Pulmonary artery endothelial cell (primary cell): Measurements from ENCODE around the gene TRIM49C. TPM values are rescaled to one million over a fixed set of nuclear protein-coding genes. Genes with fewer than 3 reads are reported as not detected.
"Not testable (repeated sequence)": the region's sequence is repeated elsewhere in the genome, so short reads cannot be mapped to it uniquely, and the experiment has no call there.

Experiments used
- DNase-seq: peaks from one replicate; pipeline ENCODE4 v3.0.0-alpha.2; 2011; ENCODE audit warnings: low read depth, low spot score
- total RNA-seq: library from RNA; depleted of rRNA; stranded (reverse); fragments of >200 nt; gene quantifications from 2 replicates; pipeline ENCODE4 v1.2.3, GENCODE V29; 2014

Gene TRIM49C, protein sequence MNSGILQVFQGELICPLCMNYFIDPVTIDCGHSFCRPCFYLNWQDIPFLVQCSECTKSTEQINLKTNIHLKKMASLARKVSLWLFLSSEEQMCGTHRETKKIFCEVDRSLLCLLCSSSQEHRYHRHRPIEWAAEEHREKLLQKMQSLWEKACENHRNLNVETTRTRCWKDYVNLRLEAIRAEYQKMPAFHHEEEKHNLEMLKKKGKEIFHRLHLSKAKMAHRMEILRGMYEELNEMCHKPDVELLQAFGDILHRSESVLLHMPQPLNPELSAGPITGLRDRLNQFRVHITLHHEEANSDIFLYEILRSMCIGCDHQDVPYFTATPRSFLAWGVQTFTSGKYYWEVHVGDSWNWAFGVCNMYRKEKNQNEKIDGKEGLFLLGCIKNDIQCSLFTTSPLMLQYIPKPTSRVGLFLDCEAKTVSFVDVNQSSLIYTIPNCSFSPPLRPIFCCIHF
- total RNA-seq, result not detected in 2 replicates

GRCh38 chr11:90030806-90031205 is at the start of gene TRIM49C:
TRIM49C (plus strand) TSS chr11:90031106; CDS start chr11:90035212, 4,106 bp downstream.
- DNase-seq, result not testable (repeated sequence)

- not testable (repeated sequence) for DNase-seq
These were observed 6.7 kb upstream of the TRIM49C start for GRCh38 chr11:90024184-90024583.

DNA sequence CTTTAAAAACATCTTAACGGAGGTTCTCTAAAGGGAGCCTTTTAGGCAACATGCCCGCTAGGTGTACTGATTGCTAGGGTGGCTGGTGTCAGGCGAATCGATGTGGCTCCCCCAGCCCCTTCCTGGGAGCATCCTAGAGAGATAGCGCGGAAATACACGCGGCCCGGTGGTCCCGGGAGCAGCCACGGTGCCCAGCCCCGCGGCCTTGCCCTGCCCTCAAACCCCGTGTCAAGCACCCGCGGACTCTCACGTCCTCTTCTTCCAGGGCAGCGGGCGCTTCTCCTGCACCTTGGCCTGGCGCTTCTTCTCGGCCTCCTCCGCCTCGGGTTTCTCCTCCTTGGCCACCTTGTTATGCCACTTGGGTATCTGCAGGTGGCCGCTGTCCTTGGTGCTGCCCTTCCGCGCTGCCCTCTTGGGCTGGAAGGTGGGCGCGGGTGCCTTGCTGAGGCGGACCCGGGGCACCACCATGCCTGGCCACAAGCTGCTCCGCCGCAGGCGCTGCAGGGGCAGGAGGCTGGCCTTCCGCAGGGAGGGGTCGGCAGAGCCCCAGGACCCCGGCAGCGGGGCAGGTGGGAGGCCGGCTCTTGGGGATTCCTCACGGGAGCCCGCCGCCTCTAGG is 20.8 kb downstream of the TRIM49C start:
- DNase-seq, result not testable (repeated sequence)

DNA sequence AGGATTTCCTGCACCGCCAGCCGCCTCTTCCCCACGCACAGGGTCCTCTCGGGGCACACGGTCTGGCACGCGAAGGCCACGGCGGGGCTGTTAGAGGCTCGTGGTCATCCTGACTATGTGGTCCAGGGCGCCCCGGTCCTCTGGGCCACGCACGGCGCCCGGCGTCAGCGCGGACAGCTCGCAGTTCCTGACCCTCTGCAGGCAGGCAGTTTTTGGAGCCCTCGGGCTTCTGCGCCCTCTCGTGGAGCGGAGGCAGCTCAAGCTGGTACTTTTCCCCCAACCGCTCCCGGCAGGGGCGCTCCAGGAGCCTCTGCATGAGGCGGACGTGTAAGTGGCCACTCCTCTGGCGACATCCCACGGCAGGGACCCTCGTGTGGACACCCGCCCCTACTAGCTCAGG is 21.4 kb downstream of the TRIM49C start:
- not testable (repeated sequence) for DNase-seq

DNA sequence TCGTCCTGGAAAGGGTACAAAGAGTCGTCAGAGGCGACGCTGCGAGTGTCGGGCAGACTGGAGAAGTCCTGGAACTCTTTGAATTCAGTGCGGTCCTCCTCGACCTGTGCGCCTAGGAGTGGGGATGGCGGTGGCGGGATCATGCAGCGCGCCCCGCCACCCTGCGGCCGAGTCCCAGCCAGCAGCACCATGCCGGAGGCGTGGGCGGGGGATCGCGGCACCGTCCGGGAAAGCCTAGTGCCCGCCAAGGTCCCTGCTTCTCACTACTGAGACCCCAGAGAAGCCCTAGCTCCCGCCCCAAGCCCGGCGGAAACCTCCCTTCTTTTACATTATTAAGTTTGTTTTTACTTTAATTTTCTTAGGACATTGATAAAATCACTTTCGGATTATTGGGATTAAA is 22.6 kb downstream of the TRIM49C start:
- not testable (repeated sequence) for DNase-seq

DNA sequence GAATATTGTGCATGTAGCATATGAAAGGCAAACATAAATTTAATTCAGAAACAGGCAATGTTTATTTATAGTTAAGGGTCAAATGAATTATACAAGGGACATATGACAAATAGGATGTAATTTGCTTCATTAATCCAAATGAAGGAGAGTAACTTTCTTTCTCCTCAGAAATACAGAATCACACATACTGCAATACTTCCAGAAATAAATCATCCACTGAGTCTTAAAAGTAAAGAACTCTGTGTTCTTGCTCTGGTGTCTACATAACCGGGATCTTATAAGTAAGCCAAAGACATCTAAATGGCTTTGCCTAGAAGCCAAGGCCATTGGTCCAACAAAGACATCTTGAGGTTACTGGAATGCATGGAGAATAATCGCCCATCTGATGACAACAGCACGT is 54.7 kb downstream of the TRIM49C start, which contains the start of gene UBTFL1:
Gene UBTFL1, plus strand, starts transcription at position 301 of the 400 bp plus-strand sequence. Its CDS starts 0 bp downstream, at position 301.
- DNase-seq, result not testable (repeated sequence)

DNA sequence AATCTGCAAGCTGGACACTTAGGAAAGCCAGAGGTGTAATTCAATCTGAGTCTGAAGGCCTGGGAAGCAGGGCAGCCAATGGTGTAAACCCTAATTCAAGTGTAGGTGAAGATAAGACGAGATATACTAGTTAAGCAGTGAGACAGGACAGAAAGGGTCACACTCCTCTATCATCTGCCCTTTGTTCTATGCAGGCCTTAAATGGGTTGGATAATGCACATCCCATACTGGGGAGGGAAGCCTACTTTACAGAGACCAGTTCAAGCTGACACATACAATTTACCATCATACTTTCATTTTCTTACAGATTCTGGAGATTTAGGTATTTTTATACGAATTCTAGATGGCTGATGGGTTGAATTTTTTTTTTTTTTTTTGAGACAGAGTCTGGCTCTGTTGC is 57.8 kb downstream of the TRIM49C start:
- DNase-seq, result not testable (repeated sequence)

Other genes with a start within 250 kb of the TRIM49C start
- gene TRIM49, start 222.5 kb upstream of the TRIM49C start, total RNA-seq, result not detected in 2 replicates
- gene TRIM64B, start 152.6 kb upstream of the TRIM49C start, total RNA-seq, result not detected in 2 replicates
- gene TRIM49D1, start 108.9 kb upstream of the TRIM49C start, total RNA-seq, result not detected in 2 replicates
- gene TRIM49D2, start 107.0 kb upstream of the TRIM49C start, total RNA-seq, result not detected in 2 replicates
- not detected in 2 replicates for gene TRIM64, start 65.1 kb upstream of the TRIM49C start, total RNA-seq
- gene UBTFL1, start 54.8 kb downstream of the TRIM49C start, total RNA-seq, result not detected in 2 replicates
- gene NAALAD2, start 103.6 kb downstream of the TRIM49C start, total RNA-seq, result 0.21 and 0.40 TPM in 2 replicates
- gene CHORDC1, start 191.9 kb downstream of the TRIM49C start, total RNA-seq, result 22.7 and 93.3 TPM in 2 replicates